NOMO-1 (cell line): ENCODE measurements around the gene SALL3.
"Not testable (repeated sequence)": the region's sequence is repeated elsewhere in the genome, so short reads cannot be mapped to it uniquely, and the experiment has no call there.

Experiments
- DNase-seq, 2 experiments: peaks; one replicate each; lab custom pipeline; 2025; ENCODE audit not compliant: unreplicated experiment in 2 of 2; lab: John Stamatoyannopoulos, UW

Gene SALL3

DNA sequence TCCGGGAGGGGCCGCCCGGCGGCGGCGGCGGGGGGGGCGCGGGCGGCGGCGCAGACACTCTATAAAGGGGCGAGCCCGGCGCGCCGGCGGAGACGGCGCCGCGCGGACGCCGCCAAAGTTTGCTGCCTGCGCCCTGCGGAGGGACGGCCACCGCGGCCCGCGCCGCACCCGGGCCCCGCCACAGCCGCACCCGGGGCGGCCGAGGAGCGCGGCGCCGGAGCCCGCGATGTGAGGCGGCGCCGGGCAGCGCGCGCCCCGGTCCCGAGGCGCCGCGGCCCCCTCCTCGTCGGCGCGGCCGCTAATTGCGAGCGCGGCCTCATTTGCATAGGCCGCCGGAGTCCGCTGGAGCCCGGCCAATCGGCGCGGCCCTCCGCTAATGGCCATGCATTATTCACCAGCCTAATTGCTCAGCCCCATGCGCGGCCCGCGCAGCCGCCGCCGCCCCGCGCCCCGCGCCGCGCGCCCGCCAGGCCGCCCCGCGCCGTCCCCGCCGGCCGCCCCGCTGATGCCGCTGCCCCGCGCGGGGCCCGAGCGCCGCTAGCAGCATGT is at the start of gene SALL3:
TSS of gene SALL3 (plus strand) at position 89 of the 549 bp plus-strand sequence. CDS start at position 546, 457 bp downstream.
- no peak for DNase-seq

DNA sequence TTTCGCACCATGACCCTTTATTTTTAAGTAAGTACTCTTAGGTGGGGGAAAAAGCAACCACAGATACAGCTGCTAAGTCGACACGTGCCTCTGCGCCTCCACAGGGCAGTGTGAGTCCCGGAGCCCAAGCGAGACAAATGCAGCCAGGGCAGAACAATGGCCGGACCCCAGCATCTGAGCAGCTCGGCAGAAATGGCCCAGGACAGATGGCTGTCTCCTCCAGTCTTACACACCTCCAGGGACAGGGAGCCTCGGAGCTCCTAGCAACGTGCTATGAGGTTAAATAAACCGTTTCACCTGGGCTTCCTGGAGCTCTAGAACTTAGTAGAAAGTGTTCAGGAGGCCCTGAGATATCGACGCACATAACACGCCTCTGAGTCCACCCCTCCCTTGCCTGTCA is 47.3 kb upstream of the SALL3 start:
- DNase-seq, result no peak

DNA sequence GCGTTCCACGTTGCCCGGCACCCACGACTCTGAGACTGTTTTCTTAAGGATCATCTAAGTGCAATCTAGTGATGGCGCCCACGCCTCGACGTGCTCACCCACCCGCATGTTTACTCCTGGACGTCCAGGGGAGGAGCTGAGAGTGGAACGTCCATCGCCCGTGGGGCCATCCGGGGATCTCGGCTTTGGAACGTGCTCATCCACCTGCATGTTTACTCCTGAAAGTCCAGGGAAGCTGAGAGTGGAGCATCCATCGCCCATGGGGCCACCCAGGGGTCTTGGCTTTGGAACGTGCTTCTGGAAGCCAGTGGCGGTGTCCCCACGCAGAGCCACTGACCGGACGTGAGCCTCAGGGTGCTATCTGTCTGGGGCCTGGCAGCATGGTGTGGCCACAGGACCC is 45.6 kb upstream of the SALL3 start:
- DNase-seq, result no peak

DNA sequence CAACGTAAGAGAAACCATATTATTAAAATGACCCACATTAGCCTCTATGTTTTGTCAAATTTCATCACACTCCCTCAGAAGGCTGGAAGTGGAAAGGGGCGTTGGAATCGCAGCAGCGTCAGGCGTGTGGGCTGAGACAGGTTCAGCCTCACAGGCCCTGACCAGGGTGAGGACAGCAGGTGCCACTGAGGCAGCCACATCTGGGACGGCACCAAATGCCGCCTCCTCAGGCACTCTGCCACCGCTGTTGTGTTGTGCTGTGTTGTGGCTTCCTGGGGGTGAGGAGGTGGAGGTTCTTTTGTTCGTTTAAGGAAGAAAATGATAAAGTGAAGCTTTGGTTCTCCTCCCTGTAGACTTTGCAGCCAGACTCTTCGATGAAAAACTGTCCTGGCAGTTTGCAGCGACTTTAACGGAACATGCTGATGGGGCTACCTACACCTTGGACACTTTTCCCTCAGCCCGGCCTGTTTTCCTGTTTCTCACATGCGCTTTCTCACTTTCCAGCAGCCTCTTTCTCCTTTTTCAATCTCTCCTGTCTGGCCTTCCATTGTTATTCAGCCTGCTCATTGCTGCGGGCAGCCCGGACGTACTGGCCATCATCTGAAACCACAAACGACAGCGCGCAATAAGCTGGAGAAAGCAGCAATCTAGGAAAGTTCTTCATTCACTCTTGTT is 44.9 kb upstream of the SALL3 start:
- DNase-seq, result no peak

DNA sequence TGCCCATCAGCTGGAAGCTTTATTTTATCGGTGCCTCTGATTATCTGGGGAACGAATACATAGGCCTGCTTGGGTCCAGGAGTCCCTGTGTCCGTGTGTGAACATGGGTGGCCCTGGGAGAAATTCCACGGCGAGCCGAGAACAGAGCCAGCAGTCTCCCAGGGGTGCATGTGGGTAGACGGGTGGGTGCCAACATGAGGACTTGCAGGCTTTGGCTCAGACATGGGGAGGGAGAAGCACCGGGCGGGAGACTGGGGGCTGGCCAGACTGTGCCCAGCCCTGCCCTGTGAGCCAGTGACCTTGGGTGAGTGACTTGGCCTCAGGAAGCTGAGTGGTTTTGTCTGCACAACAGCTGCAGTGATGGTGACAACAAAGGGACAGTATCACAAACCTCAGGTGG is 44.2 kb upstream of the SALL3 start:
- no peak for DNase-seq

DNA sequence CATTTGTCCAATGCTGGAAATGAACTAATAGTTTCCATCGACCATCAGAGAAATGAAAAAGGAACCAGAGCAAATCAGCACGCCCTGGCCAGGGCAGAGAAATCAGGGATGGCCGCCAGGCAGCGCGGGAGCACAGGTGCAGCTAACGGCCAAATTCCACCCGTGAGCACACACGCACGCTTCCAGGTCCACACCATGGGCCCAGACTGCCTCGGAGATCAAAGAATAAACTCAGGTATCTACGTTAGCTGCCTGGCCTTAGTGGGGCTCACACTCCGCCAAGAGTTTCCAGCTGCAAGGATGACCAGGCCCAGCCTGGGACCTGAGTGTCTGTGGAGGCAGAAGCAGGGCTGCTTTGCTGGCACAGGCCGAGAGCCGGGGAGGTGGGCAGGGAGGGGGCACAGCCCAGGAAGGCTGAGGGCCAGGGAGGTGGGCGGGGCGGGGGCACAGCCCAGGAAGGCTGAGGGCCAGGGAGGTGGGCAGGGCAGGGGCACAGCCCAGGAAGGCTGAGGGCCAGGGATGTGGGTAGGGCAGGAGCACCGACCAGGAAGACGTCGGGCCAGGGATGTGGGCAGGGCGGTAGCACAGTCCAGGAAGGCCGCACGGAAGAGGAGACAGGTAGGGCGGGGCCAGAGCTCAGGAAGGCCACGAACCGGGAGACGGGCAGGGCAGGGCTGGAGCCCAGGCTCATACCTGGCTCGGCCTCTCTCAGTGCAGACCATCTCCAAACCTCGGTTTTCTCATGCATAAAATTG is 43.2 kb upstream of the SALL3 start:
- DNase-seq, result no peak

DNA sequence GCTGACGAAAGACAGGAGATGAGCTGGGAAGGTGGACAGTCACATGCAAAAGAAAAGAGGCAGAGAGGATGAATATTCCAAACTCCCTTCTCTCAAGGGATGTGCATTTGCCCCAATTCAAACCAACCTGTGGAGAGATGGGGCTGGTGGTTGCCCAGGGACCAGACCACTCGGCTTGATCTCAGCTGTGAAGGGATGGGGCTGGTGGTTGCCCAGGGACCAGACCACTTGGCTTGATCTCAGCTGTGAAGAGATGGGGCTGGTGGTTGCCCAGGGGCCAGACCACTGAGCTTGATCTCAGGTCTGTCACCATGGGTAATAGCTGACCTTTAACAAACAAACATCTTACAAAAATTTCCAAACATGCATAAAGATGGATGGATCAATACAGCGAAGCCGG is 42.5 kb upstream of the SALL3 start:
- DNase-seq, result no peak

DNA sequence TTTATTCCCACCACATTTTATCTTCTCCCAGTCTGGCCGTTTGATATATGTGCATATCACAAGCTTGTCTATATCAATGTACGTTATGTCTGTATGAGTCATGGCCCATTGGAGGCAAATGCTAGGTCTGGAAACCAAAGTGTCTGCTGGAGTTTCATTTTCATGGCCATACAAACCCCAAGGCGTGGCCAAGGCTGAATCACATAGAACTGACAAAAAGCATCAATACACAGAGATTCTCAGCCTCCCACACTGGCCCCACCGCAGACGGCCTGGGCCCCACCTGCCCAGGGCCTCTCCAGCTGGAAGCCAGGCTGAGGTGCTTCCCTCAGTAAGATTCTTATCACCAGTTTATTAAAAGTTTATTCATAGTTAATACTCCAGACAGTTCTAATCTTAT is 40.5 kb upstream of the SALL3 start:
- DNase-seq, result no peak

DNA sequence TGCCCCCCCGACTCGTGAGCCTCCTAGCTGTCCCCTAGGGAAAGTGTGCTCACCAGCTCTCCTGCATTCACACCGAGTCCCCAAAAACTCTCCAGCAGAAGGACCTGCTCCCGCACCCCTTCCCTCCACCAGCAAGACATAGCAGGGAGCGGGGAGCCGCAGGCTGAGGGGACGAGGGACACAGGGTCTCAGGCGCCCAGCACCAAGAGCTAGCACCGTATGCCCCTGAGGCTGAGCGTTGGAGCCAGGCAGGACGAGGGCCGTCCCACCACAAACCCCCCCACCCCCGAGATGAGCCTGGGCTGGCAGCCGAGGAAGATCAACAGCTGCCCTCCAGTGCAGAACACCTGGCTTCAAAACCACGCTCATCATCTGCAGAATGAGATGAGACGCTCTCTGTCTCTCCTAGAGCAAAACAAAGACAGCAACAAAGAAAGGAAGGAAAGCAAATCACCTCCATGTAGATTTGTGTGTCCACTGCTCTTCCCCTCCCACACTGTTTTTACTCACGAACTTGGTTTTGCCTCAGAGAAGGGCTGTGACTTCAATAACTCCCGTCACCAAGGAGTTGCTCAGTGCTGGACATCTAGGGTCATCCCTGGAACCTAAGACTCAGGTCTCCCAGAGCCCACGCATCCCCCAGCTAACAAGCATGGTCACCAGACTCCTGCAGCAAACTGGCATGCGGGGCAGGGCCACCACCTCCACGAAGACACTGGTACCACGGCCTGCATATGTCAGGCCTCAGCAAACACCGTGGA is 39.7 kb upstream of the SALL3 start:
- DNase-seq, result no peak

DNA sequence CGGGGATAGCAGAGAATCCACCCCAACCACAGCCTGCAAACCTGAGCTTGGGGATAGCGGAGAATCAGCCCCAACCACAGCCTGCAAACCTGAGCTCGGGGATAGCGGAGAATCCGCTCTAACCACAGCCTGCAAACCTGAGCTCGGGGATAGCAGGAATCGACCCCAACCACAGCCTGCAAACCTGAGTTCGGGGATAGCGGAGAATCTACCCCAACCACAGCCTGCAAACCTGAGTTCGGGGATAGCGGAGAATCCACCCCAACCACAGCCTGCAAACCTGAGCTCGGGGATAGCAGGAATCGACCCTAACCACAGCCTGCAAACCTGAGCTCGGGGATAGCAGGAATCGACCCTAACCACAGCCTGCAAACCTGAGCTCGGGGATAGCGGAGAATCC is 37.4 kb upstream of the SALL3 start:
- DNase-seq, result not testable (repeated sequence)

DNA sequence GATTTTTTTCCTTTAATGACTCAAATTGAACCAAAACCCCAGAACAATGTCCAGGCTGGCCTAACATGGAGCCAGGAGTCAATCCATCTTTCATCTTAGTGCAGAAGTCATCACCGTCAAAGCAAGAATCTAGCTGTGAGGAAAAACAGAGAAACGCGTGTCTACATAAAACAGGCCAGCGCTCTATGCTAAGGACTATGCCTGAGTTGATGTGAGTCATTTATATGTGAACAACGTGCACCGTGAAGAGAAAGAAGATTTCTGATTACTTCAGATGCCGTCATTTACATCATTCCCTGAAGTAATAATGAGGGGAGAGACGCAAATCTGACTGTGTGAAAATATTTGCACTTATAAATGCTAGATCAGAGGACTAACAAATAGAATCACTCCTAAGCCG is 34.0 kb upstream of the SALL3 start:
- DNase-seq, result no peak

DNA sequence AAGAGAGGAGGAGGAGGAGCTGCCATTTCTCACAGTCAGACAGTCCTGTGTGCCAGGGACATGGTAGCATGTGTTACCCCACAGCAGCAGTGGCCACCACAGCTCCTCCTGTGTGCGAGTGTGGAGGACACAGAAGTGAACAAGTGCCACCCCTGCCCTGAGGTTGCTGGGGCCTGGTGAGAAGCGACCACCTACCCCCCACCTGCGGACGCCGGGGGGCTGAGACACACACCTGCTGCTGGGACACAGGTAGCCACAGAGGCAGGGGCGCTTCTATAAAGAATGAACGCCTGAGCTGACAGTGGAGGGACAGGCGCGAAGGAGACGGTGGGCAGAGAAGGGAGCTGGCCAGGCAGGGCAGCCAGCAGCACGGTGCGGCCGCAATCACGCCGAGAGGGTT is 32.3 kb upstream of the SALL3 start:
- no peak for DNase-seq

DNA sequence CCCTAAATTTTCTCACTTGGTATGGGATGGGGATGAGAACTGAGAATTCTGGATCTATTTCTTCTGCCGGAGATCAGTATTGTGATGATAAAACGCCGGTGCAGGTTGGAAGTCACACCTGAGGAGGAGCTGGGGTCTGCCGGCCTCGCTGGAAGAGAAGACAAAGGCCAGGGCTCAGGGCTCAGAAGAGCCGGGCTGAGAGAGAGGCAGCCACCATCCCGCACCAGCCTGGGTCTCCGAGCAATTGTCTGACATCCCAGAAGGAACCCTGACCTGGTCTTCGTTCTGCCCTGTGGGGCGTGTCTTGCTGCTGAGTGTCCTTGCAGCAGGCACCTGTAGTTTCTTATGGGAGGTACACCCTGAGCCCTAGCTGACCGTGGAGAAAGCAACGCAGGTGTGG is 31.4 kb upstream of the SALL3 start:
- no peak for DNase-seq

DNA sequence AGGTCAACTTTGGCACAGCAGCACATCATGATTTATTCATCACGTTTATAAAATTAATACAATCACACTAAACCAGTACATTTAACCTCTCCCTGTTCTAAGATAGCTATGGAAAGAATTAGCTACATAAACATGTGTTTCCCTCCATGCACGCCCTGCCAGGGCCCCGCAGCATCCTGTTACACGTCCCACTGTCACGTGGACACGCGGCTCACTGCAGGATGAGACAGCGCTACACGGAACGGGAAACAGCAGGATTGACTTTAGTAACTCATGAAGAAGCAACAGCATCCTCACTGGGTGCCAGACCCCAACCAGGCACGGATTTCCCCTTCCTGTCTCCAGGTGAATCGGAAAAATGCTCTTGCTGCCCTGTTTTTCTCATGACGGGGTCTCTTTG is 30.9 kb upstream of the SALL3 start:
- no peak for DNase-seq

DNA sequence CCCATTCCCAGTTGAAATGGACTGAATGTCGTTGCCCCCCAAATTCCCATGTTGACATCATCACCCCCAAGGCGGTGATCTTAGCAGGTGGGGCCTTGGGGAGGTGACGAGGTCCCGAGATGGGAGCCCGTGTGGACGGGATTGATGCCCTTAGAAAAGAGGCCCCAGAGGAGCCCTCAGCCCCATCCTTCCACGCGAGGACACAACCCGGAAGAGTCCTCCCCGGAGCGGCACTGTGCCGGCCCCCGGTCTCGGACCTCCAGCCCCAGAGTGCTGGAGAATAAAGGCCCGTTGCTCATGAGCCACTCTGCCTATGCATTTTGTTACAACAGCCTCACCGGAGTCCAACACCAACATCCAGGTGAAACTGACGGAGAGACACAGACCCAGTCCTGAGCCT is 30.4 kb upstream of the SALL3 start:
- DNase-seq, result no peak

DNA sequence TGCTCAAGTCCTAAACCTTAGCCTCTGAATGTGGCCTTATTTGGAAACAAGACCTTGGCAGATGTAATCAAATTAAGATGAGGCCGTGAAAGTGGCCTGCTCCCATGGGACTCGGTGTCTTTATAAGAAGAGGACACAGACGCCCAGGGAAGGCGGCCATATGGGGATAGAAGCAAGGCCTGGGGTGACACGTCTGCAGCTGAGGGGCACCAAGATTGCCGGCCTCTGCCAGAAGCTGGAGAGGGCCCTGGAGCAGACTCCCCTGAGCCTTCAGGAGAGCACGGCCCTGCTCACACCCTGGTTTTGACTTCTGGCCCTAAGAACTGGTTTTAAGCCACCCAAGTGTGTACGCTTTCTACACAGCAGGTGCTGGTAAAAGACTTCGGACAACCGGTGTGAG is 29.2 kb upstream of the SALL3 start:
- no peak for DNase-seq

DNA sequence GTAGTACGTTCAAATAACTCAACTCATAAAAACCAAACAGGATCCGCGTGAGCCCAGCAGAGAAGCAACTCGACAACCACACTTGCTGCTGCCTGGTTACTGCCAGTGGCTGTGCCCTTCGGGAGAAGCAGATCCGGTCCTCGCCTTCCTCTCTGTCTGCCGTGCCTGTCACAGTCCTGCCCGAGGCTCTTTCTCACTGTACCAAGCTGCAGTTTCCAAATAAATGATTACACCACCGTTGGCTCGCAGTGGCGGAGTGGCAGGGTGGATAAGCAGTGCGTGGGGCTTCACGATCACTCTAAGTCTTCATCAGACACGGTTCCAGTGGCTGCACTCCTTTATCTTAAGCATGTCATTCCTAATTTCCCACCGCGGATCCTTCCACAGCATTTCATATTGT is 26.1 kb upstream of the SALL3 start:
- DNase-seq, result no peak

DNA sequence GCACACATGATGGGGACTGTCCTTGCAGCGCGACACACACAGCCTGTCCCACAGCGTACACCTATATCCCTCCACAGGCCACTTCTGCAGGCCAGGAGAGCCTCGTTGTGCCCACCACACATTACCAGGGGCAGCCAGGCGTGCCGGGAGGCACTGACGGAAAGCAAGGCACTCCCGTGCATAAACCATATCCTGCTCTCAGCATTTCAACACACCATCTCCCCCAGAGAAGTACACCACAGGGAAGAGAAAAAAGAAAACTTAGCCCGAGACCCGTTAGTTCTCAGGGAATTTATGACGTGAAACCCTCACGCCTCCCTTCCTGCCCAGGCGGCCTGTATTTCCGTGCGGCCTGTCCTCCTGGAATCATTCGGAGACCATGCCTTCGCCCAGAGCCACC is 24.6 kb upstream of the SALL3 start:
- no peak for DNase-seq

DNA sequence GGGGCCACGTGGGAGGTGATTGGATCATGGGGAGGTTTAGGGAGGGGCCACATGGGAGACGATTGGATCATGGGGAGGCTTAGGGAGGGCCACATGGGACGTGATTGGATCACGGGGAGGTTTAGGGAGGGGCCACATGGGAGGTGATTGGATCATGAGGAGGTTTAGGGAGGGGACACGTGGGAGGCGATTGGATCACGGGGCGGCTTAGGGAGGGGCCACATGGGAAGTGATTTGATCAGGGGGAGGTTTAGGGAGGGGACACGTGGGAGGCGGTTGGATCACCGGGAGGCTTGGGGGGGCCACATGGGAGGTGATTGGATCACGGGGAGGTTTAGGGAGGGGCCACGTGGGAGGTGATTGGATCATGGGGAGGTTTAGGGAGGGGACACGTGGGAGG is 22.5 kb upstream of the SALL3 start:
- no peak for DNase-seq

DNA sequence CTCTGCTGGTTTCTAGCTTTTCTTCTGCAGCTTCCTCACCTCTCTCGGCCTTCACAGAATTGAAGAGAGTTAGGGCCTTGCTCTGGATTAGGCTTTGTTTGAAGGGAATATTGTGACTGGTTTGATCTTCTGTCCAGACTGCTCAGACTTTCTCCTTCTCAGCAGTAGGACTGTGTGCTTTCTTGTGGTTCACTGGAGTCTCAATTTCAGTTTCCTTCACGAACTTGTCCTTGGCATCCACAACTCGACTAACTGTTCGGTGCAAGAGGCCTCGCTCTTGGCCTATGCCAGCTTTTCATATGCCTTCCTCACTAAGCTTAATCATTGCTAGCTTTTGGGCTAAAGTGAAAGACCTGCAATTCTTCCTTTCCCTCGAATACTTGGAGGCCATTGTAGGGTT is 18.9 kb upstream of the SALL3 start:
- DNase-seq, result no peak

DNA sequence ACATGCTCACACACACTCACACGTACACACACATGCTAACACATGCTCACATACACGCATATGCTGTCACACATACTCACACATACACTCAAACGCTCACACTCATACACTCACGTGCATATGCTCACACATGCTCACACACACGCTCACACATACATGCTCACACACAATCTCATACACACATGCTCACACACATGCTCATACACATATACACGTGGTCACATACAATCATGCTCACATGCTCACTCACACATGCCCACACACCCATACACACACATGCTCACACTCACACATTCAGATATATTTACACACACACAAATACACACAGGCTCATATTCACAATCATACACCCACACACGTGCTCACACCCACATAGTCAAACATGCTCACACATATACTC is 17.5 kb upstream of the SALL3 start:
- no peak for DNase-seq

DNA sequence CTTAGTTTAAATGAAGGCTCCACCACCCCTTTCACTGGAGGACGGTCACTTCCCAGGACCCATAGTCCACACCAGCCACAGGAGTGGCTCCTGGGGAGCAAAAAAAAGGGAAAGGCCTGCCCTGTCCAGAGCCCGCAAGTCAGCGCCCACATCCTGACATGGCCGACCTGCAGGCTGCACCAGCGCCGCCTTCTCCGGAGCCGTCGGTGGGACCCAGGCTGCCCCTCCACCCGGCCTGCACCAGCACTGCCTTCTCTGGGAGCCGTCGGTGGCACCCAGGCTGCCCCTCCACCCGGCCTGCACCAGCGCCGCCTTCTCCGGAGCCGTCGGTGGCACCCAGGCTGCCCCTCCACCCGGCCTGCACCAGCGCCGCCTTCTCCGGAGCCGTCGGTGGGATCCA is 14.9 kb upstream of the SALL3 start:
- DNase-seq, result not testable (repeated sequence)
